Inflammatory macrophage (primary cell): ENCODE data around the gene STX19.
"Not testable (repeated sequence)": the region's sequence is repeated elsewhere in the genome, so short reads cannot be mapped to it uniquely, and the experiment has no call there.

Experiments
- DNase-seq, 2 donors: peaks; one replicate each; pipeline ENCODE4 v3.0.0-alpha.2; 2020 to 2022

STX19 gene

DNA sequence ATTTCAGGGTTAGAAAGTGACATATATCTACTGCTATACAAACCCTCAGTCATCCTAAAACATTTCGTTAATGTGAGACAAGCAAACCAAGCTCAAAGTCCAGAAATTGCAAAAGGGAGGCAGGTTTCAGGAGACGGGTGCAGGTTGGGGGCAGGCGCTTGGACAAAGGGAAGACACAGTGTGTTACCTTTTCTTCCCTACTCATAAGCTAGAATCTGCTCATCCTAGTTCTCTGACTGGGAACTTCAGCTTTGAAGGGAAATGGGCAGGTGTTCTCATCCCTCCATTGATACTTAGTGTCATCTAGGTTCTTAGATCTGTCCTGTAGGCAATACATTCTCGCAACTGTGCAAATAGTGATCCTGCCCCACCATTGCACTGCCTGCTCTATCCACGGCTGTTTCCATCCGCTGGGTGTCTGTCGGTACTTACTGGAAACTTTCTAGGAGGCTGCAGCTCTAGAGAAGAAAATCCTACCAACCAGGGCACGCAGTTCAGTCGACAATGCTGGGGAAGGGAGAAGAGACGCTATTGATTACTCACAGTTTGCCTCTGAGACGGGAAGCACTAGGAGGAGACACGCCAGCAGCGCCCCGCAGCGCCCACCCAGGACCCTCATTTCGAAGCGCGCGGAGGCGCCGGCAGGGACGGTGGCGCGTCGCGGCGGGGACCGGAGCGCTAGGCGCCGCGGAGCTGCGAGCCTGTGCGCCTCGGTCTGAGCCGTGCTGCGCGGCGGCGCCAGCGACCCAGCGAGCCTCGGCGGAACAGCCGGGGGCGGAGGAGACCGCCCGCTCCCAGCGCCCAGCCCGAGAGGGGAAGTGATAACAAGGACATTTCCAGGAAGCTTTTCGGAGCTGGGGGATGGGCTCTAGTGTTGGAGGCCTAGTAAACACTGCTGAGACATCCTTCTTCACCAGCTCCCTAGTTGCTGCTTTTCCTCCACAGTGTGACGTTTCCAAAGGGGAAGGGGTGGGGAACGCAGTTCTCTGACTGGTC lies 55.0 kb downstream of the STX19 start, which contains the start of gene PROS1:
Gene PROS1, minus strand, starts transcription at position 766 of the 996 bp plus-strand sequence. Its CDS starts 147 bp downstream, at position 619.
- peak; percentile 82 to 86 for DNase-seq

- no peak for DNase-seq
These were observed 58.4 kb downstream of the STX19 start for GRCh38 chr3:93969997-93970396.

GRCh38 chr3:93969443-93969842 lies 59.0 kb downstream of the STX19 start:
- DNase-seq: no peak

GRCh38 chr3:93965106-93965505 lies 63.3 kb downstream of the STX19 start:
- not testable (repeated sequence) for DNase-seq
